ENCODE data around the gene MAPKAPK3. TPM values are rescaled to one million over a fixed set of nuclear protein-coding genes. Genes with fewer than 3 reads are reported as not detected.

Gene MAPKAPK3
- total RNA-seq, 1 experiment from 2014 or later: 40.1 TPM

DNA sequence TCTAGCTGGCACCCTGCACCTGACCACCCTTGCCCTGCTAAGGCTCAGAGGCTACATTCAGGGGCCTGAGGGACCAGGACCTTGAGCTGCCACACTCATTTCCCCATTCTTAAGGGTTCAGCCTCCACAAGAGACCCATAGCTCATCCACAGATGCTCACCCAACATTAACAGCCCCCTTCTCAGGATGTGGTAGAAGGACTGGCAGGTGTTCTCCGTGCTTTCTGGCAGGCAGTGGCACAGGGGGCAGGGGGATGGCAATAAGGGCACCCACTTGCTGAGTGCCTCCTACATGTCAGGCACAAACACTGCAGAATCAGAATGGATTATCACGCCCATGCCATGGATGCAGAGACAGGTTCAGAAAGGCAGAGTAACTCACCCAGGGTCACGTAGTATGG, 9.4 kb downstream of the MAPKAPK3 start:
- ChIA-PET CTCF (interaction anchor here (0.6 to 0.7 kb wide), 2 partner anchors 305 to 1316 kb away, joined by 3 to 6 read pairs; partner anchors contain the start of gene PARP3), POLR2A (no interaction called here)
- Histone ChIP-seq H3K9me3 (no peaks in the 10 kb centered on the region), H3K4me1 (peaks cover 12% of the 10 kb centered on the region), H3K36me3 (ENCODE audit: control insufficient read depth, insufficient read depth, low read length) (no peaks in the 10 kb centered on the region; the same call in 1 of the 2 replicates), H3K4me3 (ENCODE audit: low read depth, low read length) (no peak overlapping the region), H3K27me3 (replicated peaks; ENCODE audit: control insufficient read depth, insufficient read depth, low read length) (no peaks in the 10 kb centered on the region)
- TF ChIP-seq, protein P1, sequence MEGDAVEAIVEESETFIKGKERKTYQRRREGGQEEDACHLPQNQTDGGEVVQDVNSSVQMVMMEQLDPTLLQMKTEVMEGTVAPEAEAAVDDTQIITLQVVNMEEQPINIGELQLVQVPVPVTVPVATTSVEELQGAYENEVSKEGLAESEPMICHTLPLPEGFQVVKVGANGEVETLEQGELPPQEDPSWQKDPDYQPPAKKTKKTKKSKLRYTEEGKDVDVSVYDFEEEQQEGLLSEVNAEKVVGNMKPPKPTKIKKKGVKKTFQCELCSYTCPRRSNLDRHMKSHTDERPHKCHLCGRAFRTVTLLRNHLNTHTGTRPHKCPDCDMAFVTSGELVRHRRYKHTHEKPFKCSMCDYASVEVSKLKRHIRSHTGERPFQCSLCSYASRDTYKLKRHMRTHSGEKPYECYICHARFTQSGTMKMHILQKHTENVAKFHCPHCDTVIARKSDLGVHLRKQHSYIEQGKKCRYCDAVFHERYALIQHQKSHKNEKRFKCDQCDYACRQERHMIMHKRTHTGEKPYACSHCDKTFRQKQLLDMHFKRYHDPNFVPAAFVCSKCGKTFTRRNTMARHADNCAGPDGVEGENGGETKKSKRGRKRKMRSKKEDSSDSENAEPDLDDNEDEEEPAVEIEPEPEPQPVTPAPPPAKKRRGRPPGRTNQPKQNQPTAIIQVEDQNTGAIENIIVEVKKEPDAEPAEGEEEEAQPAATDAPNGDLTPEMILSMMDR (IDR thresholded peaks at IDR 0.05; ENCODE audit: insufficient read depth in 1 of 2, low read depth in 1 of 2, low read length in 1 of 2, severe bottlenecking in 1 of 2, unreplicated experiment in 1 of 2): no peak
- no peaks in the 10 kb centered on the region for H3K27me3 Mint-ChIP-seq (ENCODE audit: insufficient read depth, unreplicated experiment)
- no peak overlapping the region for H3K27ac Mint-ChIP-seq (ENCODE audit: unreplicated experiment)
- DNase-seq: no peak
- BruUV-seq (replicated peaks): no TSS peak
- peaks cover 11% of the 10 kb centered on the region for H3K36me3 Mint-ChIP-seq (ENCODE audit: insufficient read depth, unreplicated experiment)
- H3K4me1 Mint-ChIP-seq (ENCODE audit: low read depth, unreplicated experiment): peaks cover 17% of the 10 kb centered on the region
- intact Hi-C loops (cut with micrococcal nuclease; ENCODE audit: unreplicated experiment): no loop called here
- no peaks in the 10 kb centered on the region for H3K9me3 Mint-ChIP-seq (ENCODE audit: unreplicated experiment)
- no peak overlapping the region for H3K4me3 Mint-ChIP-seq (ENCODE audit: unreplicated experiment)

DNA sequence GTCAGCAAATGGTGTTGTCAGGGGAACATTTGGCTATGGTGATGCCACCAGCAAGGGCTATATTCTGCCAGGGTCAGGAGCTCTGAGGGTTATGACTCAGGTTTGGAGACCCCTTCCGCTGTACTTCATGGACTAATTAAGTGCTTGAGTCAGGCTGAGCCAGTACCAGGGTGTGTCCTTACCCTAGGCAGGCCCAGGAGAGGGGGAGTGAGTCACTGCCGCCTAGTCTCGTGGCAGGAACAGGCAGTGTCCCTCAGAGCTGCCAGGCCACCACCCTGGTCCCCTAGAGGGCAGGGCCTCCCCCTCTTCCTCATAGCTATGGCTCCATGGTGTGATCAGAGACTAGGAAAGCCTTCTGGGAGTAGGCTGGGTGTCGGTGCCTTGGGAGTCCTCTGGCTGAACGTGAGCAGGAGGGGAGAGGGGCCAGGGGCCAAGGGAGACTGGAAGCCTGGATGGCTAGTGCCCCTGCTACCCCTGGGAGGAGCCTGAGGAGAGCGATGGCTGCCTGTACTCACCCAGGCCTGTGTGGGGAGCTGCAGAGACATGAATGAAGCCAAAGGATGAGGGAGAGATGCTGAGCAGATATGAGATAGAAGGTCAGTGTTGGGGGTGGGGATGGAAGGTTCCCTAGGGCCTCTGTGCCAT, 10.6 kb downstream of the MAPKAPK3 start:
- H3K27me3 Mint-ChIP-seq (ENCODE audit: insufficient read depth, unreplicated experiment): no peaks in the 10 kb centered on the region
- peaks cover 12% of the 10 kb centered on the region for H3K4me1 ChIP-seq
- TF ChIP-seq, protein P1 (IDR thresholded peaks at IDR 0.05; ENCODE audit: insufficient read depth in 1 of 2, low read depth in 1 of 2, low read length in 1 of 2, severe bottlenecking in 1 of 2, unreplicated experiment in 1 of 2): peak in 1 of 2 experiments; percentile 25
- no TSS peak for BruUV-seq (replicated peaks)
- peaks cover 17% of the 10 kb centered on the region for H3K4me1 Mint-ChIP-seq (ENCODE audit: low read depth, unreplicated experiment)
- no peaks in the 10 kb centered on the region for H3K9me3 ChIP-seq
- intact Hi-C loops (cut with micrococcal nuclease; ENCODE audit: unreplicated experiment): no loop called here
- H3K4me3 ChIP-seq (ENCODE audit: low read depth, low read length): no peak overlapping the region
- POLR2A ChIA-PET: no interaction called here
- no peak overlapping the region for H3K4me3 Mint-ChIP-seq (ENCODE audit: unreplicated experiment)
- H3K36me3 ChIP-seq (ENCODE audit: control insufficient read depth, insufficient read depth, low read length): no peaks in the 10 kb centered on the region; the same call in 1 of the 2 replicates
- CTCF ChIA-PET: no interaction called here
- no peaks in the 10 kb centered on the region for H3K9me3 Mint-ChIP-seq (ENCODE audit: unreplicated experiment)
- H3K36me3 Mint-ChIP-seq (ENCODE audit: insufficient read depth, unreplicated experiment): peaks cover 14% of the 10 kb centered on the region
- no peaks in the 10 kb centered on the region for H3K27me3 ChIP-seq (replicated peaks; ENCODE audit: control insufficient read depth, insufficient read depth, low read length)
- no peak overlapping the region for H3K27ac Mint-ChIP-seq (ENCODE audit: unreplicated experiment)
- DNase-seq: no peak

DNA sequence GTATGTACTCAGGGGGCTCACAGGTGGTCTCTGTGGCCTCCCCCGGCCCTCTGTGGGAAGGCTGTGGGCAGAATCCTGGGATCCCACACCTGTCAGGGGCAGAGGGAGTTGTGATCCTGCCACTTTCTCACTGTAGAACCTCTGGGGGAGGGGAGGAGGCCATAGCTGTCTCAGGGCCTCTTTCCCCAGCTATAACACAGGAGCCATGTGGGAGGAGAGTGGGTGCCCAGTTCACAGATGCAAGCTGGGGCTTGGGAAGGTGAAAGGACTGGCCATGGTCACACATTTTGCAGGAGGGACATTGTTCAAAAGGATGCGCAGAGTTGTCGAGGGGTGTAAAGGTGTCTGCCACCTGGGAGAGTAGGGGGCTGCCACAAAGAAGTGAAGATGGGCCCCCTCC, 11.7 kb downstream of the MAPKAPK3 start:
- intact Hi-C loops (cut with micrococcal nuclease; ENCODE audit: unreplicated experiment): no loop called here
- peaks cover 17% of the 10 kb centered on the region for H3K4me1 Mint-ChIP-seq (ENCODE audit: low read depth, unreplicated experiment)
- no peaks in the 10 kb centered on the region for H3K27me3 Mint-ChIP-seq (ENCODE audit: insufficient read depth, unreplicated experiment)

More for the DNA sequence above, 11.7 kb downstream of the MAPKAPK3 start:
- Mint-ChIP-seq H3K27ac (ENCODE audit: unreplicated experiment) (no peak overlapping the region), H3K4me3 (ENCODE audit: unreplicated experiment) (no peak overlapping the region), H3K36me3 (ENCODE audit: insufficient read depth, unreplicated experiment) (peaks cover 17% of the 10 kb centered on the region), H3K9me3 (ENCODE audit: unreplicated experiment) (no peaks in the 10 kb centered on the region)
- CTCF ChIA-PET: no interaction called here
- no TSS peak for BruUV-seq (replicated peaks)
- TF ChIP-seq, protein P1 (IDR thresholded peaks at IDR 0.05; ENCODE audit: insufficient read depth in 1 of 2, low read depth in 1 of 2, low read length in 1 of 2, severe bottlenecking in 1 of 2, unreplicated experiment in 1 of 2): no peak
- H3K4me3 ChIP-seq (ENCODE audit: low read depth, low read length): no peak overlapping the region
- no peaks in the 10 kb centered on the region for H3K27me3 ChIP-seq (replicated peaks; ENCODE audit: control insufficient read depth, insufficient read depth, low read length)
- no peak for DNase-seq
- H3K4me1 ChIP-seq: peaks cover 12% of the 10 kb centered on the region
- H3K36me3 ChIP-seq (ENCODE audit: control insufficient read depth, insufficient read depth, low read length): no peaks in the 10 kb centered on the region
- H3K9me3 ChIP-seq: no peaks in the 10 kb centered on the region
- POLR2A ChIA-PET: no interaction called here

Measured in Caco-2 (cell line).